Neutrophil (primary cell): Measurements from ENCODE around the gene GNB2.
"Not testable (repeated sequence)": the region's sequence is repeated elsewhere in the genome, so short reads cannot be mapped to it uniquely, and the experiment has no call there.

Experiments used
- H3K27ac ChIP-seq: fragments of 200-600 bp; sonication (generic); 2 replicates; pipeline ENCODE4 v1.5.1; 2016; ENCODE audit warnings: mild to moderate bottlenecking, moderate library complexity
- H3K27me3 ChIP-seq: fragments of 200-600 bp; sonication (generic); 2 replicates; pipeline ENCODE4 v1.6.0; 2016; ENCODE audit warnings: mild to moderate bottlenecking
- H3K36me3 ChIP-seq: fragments of 200-600 bp; sonication (generic); 2 replicates; pipeline ENCODE4 v1.5.1; 2017
- H3K4me1 ChIP-seq, 2 experiments: fragments of 200-600 bp in 1 of 2; sonication (generic) in 1 of 2; 1 replicate in 1 of 2; 2 replicates in 1 of 2; pipeline versions ENCODE4 v1.5.1 to v1.6.1; 2013 to 2016; ENCODE audit warnings: low read depth in 1 of 2, low read length in 1 of 2, mild to moderate bottlenecking in 1 of 2, moderate library complexity in 1 of 2; ENCODE audit not compliant: control insufficient read depth in 1 of 2, insufficient read depth in 1 of 2
- H3K4me3 ChIP-seq, 2 experiments: fragments of 200-600 bp in 1 of 2; sonication (generic) in 1 of 2; 1 replicate in 1 of 2; 2 replicates in 1 of 2; pipeline ENCODE4 v1.5.1; 2013 to 2016; ENCODE audit warnings: low read depth in 1 of 2, low read length in 1 of 2, mild to moderate bottlenecking in 1 of 2, moderate library complexity in 1 of 2
- H3K9me3 ChIP-seq: fragments of 200-600 bp; sonication (generic); 2 replicates; pipeline ENCODE4 v1.5.1; 2016
- CTCF ChIP-seq: fragments of 200-600 bp; sonication (generic); IDR thresholded peaks from 2 replicates; pipeline ENCODE4 v1.5.1; 2016; ENCODE audit warnings: antibody characterized with exemption

Gene GNB2

GRCh38 chr7:100714725-100715124 lies 41.2 kb downstream of the GNB2 start:
- no peaks in the 10 kb centered on the region for H3K9me3 ChIP-seq
- no peaks in the 10 kb centered on the region for H3K36me3 ChIP-seq
- no peaks in the 10 kb centered on the region for H3K4me1 ChIP-seq
- peaks cover 29% of the 10 kb centered on the region for H3K27me3 ChIP-seq
- no peak for TF ChIP-seq CTCF
- no peak overlapping the region for H3K4me3 ChIP-seq
- no peak overlapping the region for H3K27ac ChIP-seq

GRCh38 chr7:100717073-100717472 lies 43.5 kb downstream of the GNB2 start:
- not testable (repeated sequence) for H3K36me3 ChIP-seq, H3K9me3 ChIP-seq, H3K4me1 ChIP-seq, H3K27ac ChIP-seq, H3K4me3 ChIP-seq
- H3K27me3 ChIP-seq: peaks cover 53% of the 10 kb centered on the region

- no peak overlapping the region for H3K27ac ChIP-seq
- TF ChIP-seq CTCF: no peak
- no peaks in the 10 kb centered on the region for H3K4me1 ChIP-seq
- H3K4me3 ChIP-seq: no peak overlapping the region
- H3K36me3 ChIP-seq: no peaks in the 10 kb centered on the region
- peaks cover 79% of the 10 kb centered on the region for H3K27me3 ChIP-seq
- no peaks in the 10 kb centered on the region for H3K9me3 ChIP-seq
These were observed 46.2 kb downstream of the GNB2 start for GRCh38 chr7:100719523-100720278.

GRCh38 chr7:100720279-100720670 lies 46.7 kb downstream of the GNB2 start, which contains the start of gene EPO:
Gene EPO, plus strand, starts transcription at chr7:100720468. Its CDS starts 513 bp downstream, at chr7:100720981.
- Histone ChIP-seq H3K4me3 (no peak within 1 kb of the TSS), H3K36me3 (no peaks in the 10 kb centered on the region), H3K27me3 (peaks cover 84% of the 10 kb centered on the region), H3K4me1 (no peaks in the 10 kb centered on the region), H3K27ac (no peak within 1 kb of the TSS), H3K9me3 (no peaks in the 10 kb centered on the region)
- TF ChIP-seq CTCF: no peak

- peaks cover 88% of the 10 kb centered on the region for H3K27me3 ChIP-seq
- no peak for TF ChIP-seq CTCF
- no peak overlapping the region for H3K4me3 ChIP-seq
These were observed 47.3 kb downstream of the GNB2 start for GRCh38 chr7:100720671-100721504.

GRCh38 chr7:100721505-100721812 lies 47.9 kb downstream of the GNB2 start:
- Histone ChIP-seq H3K27me3 (peaks cover 90% of the 10 kb centered on the region), H3K9me3 (no peaks in the 10 kb centered on the region), H3K27ac (no peak overlapping the region), H3K4me3 (no peak overlapping the region), H3K4me1 (no peaks in the 10 kb centered on the region), H3K36me3 (no peaks in the 10 kb centered on the region)
- TF ChIP-seq CTCF: no peak

More at GRCh38 chr7:100720671-100721504, 47.3 kb downstream of the GNB2 start:
- Histone ChIP-seq H3K9me3 (no peaks in the 10 kb centered on the region), H3K27ac (no peak overlapping the region), H3K36me3 (no peaks in the 10 kb centered on the region), H3K4me1 (no peaks in the 10 kb centered on the region)
